Urinary bladder (tissue), 4 donors: ENCODE data around the gene MUC5B. TPM values are rescaled to one million over a fixed set of nuclear protein-coding genes. Genes with fewer than 3 reads are reported as not detected.
"Not testable (repeated sequence)": the region's sequence is repeated elsewhere in the genome, so short reads cannot be mapped to it uniquely, and the experiment has no call there.

Source experiments
- DNase-seq: peaks from one replicate; pipeline ENCODE4 v3.0.0-alpha.2; 2015; ENCODE audit errors: extremely low spot score
- H3K27ac ChIP-seq: one replicate; pipeline ENCODE4 v1.5.1; 2013; ENCODE audit warnings: low read depth, mild to moderate bottlenecking, moderate library complexity
- H3K36me3 ChIP-seq: one replicate; pipeline ENCODE4 v1.6.1; 2013; ENCODE audit warnings: mild to moderate bottlenecking, moderate library complexity; ENCODE audit not compliant: insufficient read depth
- H3K4me1 ChIP-seq: one replicate; pipeline ENCODE4 v1.6.1; 2013; ENCODE audit warnings: mild to moderate bottlenecking, moderate library complexity; ENCODE audit not compliant: insufficient read depth
- H3K4me3 ChIP-seq: one replicate; pipeline ENCODE4 v1.5.1; 2013; ENCODE audit warnings: low read depth, low read length
- WGBS: extraction: QIAGEN DNeasy Blood & Tissue Kit; methylation state at CpG from one replicate; pipeline ENCODE4 v1.1.7; 2013; 5-methylcytosine and 5-hydroxymethylcytosine counted together
- polyA plus RNA-seq: library from polyadenylated mRNA; stranded (reverse); fragments of 200-250 nt; gene quantifications from one replicate; pipeline ENCODE4 v1.2.3, GENCODE V29; 2013
- total RNA-seq: library from RNA; depleted of rRNA; stranded (reverse); fragments of >200 nt; gene quantifications from one replicate; pipeline ENCODE4 v1.2.3, GENCODE V29; 2014
- donor health status: healthy with polysubstance abuse.
- donor health status: healthy.

MUC5B gene
- not detected for total RNA-seq
- not detected for polyA plus RNA-seq

- H3K27ac ChIP-seq = no peak within 1 kb of the TSS
- DNase-seq = no peak
Observed at GRCh38 chr11:1222491-1223345, at the start of gene MUC5B. TSS of gene MUC5B (plus strand) at chr11:1223066. CDS start at chr11:1223124, 58 bp downstream.

GRCh38 chr11:1173396-1173795 lies 49.5 kb upstream of the MUC5B start:
- not testable (repeated sequence) for H3K4me3 ChIP-seq, H3K4me1 ChIP-seq, DNase-seq, H3K27ac ChIP-seq, H3K36me3 ChIP-seq
- WGBS = 85% methylated on average over 2 of the region's 3 CpGs

More at GRCh38 chr11:1222491-1223345, at the start of gene MUC5B:
- H3K4me1 ChIP-seq = no peaks in the 10 kb centered on the region
- no peak within 1 kb of the TSS for H3K4me3 ChIP-seq
- 52% methylated on average over 36 of the region's 36 CpGs for WGBS
- no peaks in the 10 kb centered on the region for H3K36me3 ChIP-seq

- WGBS = 90% methylated on average over 39 of the region's 39 CpGs
- Histone ChIP-seq H3K36me3 (no peaks in the 10 kb centered on the region), H3K27ac (no peak overlapping the region), H3K4me3 (no peak overlapping the region), H3K4me1 (no peaks in the 10 kb centered on the region)
- no peak for DNase-seq
Observed at GRCh38 chr11:1174441-1175370, 48.2 kb upstream of the MUC5B start.

GRCh38 chr11:1175461-1176223 lies 47.2 kb upstream of the MUC5B start:
- Histone ChIP-seq H3K36me3 (no peaks in the 10 kb centered on the region), H3K4me1 (no peaks in the 10 kb centered on the region), H3K27ac (no peak overlapping the region), H3K4me3 (no peak overlapping the region)
- no peak for DNase-seq
- WGBS = 79% methylated on average over 22 of the region's 22 CpGs

- H3K36me3 ChIP-seq = no peaks in the 10 kb centered on the region
- H3K27ac ChIP-seq = no peak overlapping the region
- no peak for DNase-seq
- WGBS = 78% methylated on average over 32 of the region's 32 CpGs
- H3K4me3 ChIP-seq = no peak overlapping the region
- H3K4me1 ChIP-seq = no peaks in the 10 kb centered on the region
Observed at GRCh38 chr11:1176224-1177019, 46.4 kb upstream of the MUC5B start.

GRCh38 chr11:1177020-1177770 lies 45.7 kb upstream of the MUC5B start:
- no peak for DNase-seq
- no peak overlapping the region for H3K4me3 ChIP-seq
- H3K4me1 ChIP-seq = no peaks in the 10 kb centered on the region
- 87% methylated on average over 34 of the region's 34 CpGs for WGBS
- no peaks in the 10 kb centered on the region for H3K36me3 ChIP-seq
- no peak overlapping the region for H3K27ac ChIP-seq

- DNase-seq = no peak
- WGBS = 87% methylated on average over 12 of the region's 12 CpGs
- no peak overlapping the region for H3K27ac ChIP-seq
- H3K36me3 ChIP-seq = no peaks in the 10 kb centered on the region
- H3K4me3 ChIP-seq = no peak overlapping the region
- no peaks in the 10 kb centered on the region for H3K4me1 ChIP-seq
Observed at GRCh38 chr11:1177771-1178090, 45.1 kb upstream of the MUC5B start.

- 80% methylated on average over 31 of the region's 31 CpGs for WGBS
- Histone ChIP-seq H3K4me1 (no peaks in the 10 kb centered on the region), H3K4me3 (no peak overlapping the region), H3K36me3 (no peaks in the 10 kb centered on the region), H3K27ac (no peak overlapping the region)
- DNase-seq = no peak
Observed at GRCh38 chr11:1178201-1178885, 44.5 kb upstream of the MUC5B start.

- Histone ChIP-seq H3K4me3 (no peak overlapping the region), H3K27ac (no peak overlapping the region), H3K36me3 (no peaks in the 10 kb centered on the region), H3K4me1 (no peaks in the 10 kb centered on the region)
- DNase-seq = no peak
- 89% methylated on average over 29 of the region's 29 CpGs for WGBS
Observed at GRCh38 chr11:1178906-1179305, 44.0 kb upstream of the MUC5B start.

- 84% methylated on average over 16 of the region's 17 CpGs for WGBS
Observed at GRCh38 chr11:1179641-1180040, 43.2 kb upstream of the MUC5B start.

GRCh38 chr11:1180171-1180570 lies 42.7 kb upstream of the MUC5B start:
- H3K27ac ChIP-seq = no peak overlapping the region
- 77% methylated on average over 15 of the region's 15 CpGs for WGBS
- no peaks in the 10 kb centered on the region for H3K36me3 ChIP-seq
- no peak overlapping the region for H3K4me3 ChIP-seq
- H3K4me1 ChIP-seq = no peaks in the 10 kb centered on the region
- DNase-seq = no peak

More at GRCh38 chr11:1179641-1180040, 43.2 kb upstream of the MUC5B start:
- Histone ChIP-seq H3K4me1 (no peaks in the 10 kb centered on the region), H3K36me3 (no peaks in the 10 kb centered on the region), H3K4me3 (no peak overlapping the region), H3K27ac (no peak overlapping the region)
- no peak for DNase-seq

- 88% methylated on average over 29 of the region's 29 CpGs for WGBS
- Histone ChIP-seq H3K36me3 (no peaks in the 10 kb centered on the region), H3K4me1 (no peaks in the 10 kb centered on the region), H3K4me3 (no peak overlapping the region), H3K27ac (no peak overlapping the region)
- no peak for DNase-seq
Observed at GRCh38 chr11:1180947-1181391, 41.9 kb upstream of the MUC5B start.
